Stimulated activated CD4-positive, alpha-beta T cell treated with anti-CD3 and anti-CD28 coated beads, Interleukin-12 subunit alpha, Interleukin-12 subunit beta, amount 100 ng/mL, for 48 hours (primary cell): ENCODE data around the gene SNN.

Experiments
- DNase-seq, 3 donors: peaks; one replicate each; pipeline ENCODE4 v3.0.0-alpha.2; 2020; ENCODE audit warnings: low read depth in 2 of 3, low spot score in 1 of 3

SNN gene

GRCh38 chr16:11677959-11678881, 10.0 kb downstream of the SNN start:
- no peak for DNase-seq

- no peak for DNase-seq
These were observed 11.0 kb downstream of the SNN start for GRCh38 chr16:11679250-11679649.

DNA sequence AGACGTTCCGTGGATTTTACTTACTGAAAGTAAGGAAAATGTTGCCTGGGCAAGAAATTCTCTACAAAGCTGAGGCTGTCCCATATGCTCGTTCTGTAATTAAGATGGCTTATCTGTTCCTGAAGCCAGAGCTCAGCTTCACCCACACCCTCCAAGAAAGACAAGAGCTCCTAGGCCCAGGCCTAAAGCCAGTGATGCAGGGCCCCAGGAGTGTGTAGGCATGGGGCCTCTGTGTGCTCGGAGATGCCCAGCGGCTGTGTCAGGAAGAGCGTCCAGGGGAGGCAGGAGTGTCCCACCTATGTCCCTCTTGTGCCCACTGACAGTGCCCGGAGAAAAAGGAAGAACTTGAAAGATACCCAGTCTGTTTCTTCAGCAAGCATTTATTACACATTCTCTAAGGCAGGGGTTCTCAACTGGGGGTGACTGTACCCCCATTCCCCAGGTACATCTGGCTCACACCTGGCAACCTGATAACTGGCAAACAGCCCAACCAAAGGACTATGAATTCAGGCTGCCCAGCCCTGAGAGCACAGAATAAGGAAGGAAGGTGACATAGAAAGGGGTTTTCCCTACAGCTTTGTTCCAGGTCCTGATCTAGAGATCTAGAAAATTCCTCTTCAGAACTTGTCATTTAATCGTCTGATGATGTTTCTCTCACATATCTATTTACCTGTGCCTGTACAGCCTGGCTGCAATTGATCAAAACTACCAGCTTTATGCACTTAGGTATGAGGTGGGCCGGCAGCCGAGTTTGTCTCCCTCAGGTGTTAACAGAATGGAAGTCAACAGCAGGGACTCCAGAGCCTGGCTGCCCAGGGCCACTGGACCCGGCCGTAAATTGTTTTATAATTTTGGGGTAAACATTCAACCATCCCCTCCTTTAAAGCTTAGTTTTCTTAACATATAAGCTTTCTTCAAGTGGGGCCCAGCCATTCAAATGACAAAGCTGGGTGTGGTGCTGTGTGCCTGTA, 12.0 kb downstream of the SNN start:
- no peak for DNase-seq

DNA sequence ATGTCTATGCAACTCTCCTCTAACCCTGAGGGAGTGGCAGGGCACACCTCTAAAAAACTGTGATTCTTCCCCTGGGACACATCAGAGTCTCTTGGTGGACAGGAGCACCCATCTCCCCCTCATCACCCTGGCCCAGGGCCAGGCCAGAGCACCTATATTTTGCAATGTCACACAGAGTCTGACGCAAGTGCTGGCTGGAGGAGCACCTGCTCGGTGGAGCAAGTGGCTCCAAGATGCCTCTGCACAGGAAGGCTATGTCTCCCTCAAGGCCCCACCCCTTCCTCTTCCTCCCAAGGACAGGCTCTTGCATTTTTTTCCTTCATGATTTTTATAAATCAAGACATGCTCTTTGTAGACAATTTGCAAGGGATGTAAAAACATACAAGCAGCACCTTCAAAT, 13.3 kb downstream of the SNN start:
- DNase-seq: no peak

DNA sequence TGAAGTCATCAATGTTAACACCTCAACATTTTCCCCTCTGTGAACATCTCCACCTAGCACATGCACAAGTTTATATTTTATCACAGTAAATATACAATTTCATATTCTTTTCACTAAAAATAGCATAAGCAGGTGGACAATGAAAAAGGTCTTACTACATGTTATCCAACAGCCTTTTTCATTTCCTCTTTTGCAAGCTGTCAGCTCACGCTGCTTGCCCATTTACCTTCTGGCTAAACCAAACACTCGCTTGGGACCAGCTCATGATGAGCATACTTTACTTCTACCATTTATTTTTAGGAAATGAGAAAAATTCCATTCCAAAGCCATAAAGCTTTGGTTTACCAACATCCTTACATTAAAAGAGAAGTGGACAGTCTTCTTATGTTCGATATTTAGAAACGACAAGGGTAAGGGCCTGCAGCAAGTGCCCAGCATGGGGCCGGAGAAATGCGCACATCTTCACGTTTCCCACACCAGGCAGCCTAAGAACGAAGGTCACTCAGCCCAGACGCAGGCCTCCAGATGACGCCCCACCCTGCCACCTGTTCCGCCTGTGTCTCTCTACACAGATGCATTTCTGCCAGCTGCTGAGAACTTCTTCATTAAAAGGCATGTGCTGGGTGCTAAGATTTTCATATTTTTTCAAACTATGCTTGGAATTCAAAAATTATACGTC, 13.9 kb downstream of the SNN start:
- no peak for DNase-seq

DNA sequence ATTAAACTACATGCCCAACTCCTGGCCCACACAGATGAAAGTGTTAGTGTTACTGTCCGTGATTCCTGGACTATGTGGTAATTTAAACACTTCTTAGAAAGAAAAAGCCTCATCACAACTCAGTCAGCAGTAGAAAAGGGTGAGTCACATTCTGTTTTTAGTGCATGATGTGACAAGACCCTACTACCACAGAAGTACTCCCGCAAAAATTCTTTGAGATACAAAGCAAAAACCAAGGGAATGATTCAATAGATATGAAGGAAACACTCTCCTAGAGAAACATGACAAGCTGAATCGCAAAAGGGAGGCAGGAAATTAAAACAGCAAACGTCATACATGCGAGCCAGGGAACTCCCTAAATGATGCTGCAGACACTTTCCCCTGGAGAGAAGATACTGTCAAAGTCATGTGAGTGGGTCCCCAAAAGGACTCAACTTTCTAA, 14.4 kb downstream of the SNN start:
- no peak for DNase-seq

- no peak for DNase-seq
These were observed 14.9 kb downstream of the SNN start for GRCh38 chr16:11683145-11683544.

- DNase-seq: no peak
These were observed 16.2 kb downstream of the SNN start for GRCh38 chr16:11684231-11685025.

DNA sequence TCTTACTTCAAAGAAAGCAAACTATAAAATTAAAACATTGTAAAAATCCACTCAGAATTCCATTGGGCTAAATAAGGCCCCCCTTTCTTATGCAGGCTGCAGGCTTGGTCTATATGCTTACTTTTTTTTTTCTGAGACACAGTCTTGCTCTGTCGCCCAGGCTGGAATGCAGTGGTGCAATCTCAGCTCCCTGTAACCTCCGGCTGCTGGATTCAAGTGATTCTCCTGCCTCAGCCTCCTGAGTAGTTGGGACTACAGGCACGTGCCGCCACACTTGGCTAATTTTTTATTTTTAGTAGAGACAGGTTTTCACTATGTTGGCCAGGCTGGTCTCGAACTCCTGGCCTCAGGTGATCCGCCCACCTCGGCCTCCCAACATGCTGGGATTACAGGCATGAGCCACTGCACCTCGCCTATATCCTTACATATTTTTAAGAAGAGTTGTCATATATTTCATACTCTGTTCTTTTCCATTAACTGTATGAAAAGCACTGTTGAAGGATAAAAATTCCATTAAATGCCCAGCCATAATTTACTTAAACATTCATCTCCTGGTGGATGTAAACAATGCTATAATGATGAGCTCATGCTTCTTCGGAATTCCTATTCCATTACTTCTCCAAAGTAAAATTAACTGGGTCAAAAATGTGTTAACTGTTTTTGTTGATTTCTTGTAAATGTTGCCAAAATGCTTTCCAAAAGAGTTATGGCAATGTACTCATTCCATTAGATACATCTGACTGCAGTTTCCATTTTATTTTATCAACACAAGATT, 17.8 kb downstream of the SNN start:
- no peak for DNase-seq

DNA sequence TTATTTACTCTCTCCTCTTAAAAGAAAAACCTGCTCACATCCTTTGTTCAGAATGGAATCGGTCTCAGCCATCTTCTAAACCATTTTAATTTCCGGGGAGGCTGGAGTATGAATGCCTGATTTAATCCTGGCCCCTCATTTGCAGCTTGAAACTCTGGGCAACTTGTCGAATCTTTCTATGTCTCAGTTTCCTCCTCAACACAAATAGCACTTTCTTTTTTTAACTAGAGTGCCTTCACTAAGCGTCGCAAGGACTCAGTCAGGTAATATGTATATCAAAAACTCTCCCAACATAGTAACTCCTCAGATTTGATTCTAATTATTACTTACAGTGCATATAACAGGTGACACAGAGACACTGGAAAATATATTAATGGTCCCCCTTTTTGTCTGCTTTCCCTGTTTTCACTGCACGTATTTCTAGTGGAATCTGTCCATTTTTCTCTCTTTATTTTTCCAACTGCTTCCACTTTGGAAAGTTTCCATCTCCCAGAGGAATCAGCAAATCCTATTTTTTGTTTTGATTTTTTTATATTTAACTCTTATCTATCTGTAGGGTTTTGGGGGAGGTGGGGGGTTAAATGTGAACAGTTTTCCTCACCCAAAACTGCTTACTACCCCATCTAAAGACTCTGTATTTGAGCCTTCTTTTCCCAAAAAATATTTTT, 18.6 kb downstream of the SNN start:
- DNase-seq: no peak

- DNase-seq: no peak
These were observed 19.6 kb downstream of the SNN start for GRCh38 chr16:11687601-11688519.

DNA sequence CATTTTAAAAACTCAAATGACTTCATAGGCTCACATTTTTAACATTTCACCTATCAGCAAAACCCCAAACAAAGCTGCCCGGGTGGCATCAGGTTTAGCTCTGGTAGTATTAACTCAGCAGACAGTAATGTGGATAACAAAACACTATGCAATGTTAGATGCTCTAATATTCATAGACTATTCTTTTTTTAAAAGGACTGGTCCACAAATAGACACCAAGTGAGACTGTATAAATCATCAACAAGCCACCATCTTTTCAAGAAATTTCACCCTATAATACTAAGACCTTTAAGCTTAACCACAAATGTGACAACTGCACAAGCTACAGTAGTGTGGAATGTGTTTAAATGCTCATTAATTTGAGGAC, 20.2 kb downstream of the SNN start:
- no peak for DNase-seq

DNA sequence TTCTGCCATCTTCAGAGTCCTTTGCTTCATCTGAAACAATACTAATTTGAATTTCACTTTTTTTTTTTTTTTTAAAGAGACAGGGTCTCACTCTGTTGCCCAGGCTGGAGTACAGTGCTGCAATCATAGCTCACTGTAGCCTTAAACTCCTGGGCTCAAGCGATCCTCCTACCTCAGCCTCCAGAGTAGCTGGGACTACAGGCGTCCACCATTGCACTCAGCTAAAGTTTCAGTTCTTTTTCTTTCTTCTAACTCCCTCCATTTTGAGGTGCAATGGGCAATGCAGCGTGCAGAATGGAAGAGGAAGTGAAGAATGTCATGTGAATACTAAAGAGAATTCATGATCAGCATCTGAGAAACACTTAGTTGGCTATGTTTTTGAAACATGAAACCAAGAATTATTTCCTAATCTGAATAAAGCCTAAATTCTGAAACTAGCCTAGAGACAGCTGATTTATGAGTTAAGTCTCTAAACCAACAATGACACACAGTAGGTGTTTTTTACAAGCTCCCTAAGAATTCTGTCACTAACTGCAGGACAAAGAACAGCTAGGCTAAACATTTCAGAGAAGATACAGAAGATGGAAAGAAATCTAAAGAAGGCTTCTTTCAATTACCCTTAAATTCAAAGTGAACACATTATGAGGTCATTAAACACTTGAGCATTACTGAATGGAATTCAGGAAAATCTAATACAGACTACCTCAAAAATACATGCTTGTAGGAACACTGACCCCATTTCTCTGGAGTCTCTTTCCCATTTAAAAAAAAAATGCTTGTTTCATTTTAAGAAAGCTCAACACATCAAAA, 21.0 kb downstream of the SNN start:
- no peak for DNase-seq

DNA sequence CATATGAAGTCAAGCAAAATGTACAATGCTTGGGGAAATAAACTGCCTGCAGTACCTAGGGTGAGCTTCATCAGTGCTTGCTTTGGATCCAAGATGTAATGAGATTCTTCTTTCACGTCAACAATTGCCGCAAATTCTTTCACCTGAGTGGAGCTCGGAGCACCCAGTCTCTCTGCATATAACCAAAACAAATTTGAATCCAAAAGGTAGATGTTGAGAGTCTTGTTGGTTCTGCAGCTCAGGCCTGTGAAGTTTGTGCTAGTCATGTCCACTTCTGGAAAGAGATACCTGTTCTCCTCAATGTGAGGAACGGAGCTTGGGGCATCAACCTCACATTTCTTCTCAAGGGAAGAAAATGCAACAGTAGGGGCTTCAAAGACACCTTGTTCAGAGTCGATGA, 23.0 kb downstream of the SNN start:
- DNase-seq: no peak

GRCh38 chr16:11691771-11692170, 23.5 kb downstream of the SNN start:
- no peak for DNase-seq

DNA sequence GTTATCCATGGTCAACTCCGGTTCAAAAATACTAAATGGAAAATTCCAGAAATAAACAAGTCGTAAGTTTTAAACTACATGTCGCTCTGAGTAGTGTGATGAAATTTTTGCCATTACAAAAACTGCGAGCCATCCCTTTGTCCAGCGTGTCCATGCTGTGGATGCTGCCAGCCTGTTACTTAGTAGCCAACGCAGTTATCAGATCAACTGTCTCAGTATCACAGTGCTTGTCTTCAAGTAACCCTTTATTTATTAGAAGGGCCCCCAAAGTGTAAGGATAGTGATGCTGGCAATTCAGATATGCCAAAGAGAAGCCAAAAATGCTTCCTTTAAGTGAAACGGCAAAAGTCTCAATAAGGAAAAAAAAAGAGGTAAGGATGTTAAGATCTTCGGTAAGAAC, 23.9 kb downstream of the SNN start:
- DNase-seq: no peak

GRCh38 chr16:11692651-11693050, 24.4 kb downstream of the SNN start:
- no peak for DNase-seq
